Left lung (tissue), 10 donors: ENCODE measurements around the gene POLL. TPM values are rescaled to one million over a fixed set of nuclear protein-coding genes. Genes with fewer than 3 reads are reported as not detected.
A peak's percentile ranks its signal among the peaks of the same experiment; 100 is the strongest.

Source experiments
- ATAC-seq: fragments of 200-7000 bp; cut with Tn5 transposase; one replicate; pipeline ENCODE4 v1.9.1; 2020; ENCODE audit warnings: moderate library complexity
- DNase-seq, 4 donors: peaks; one replicate each; pipeline ENCODE4 v3.0.0-alpha.2; 2013 to 2020
- H3K27ac ChIP-seq, 2 donors: fragments of 200-600 bp; sonication (generic) in 1 of 2; one replicate each; pipeline versions ENCODE4 v1.5.0 to v1.8.0; 2020 to 2021
- H3K27me3 ChIP-seq, 2 donors: fragments of 200-600 bp; sonication (generic) in 1 of 2; one replicate each; pipeline versions ENCODE4 v1.5.0 to v1.8.0; 2020 to 2021
- H3K36me3 ChIP-seq, 2 donors: fragments of 200-600 bp; sonication (generic) in 1 of 2; one replicate each; pipeline versions ENCODE4 v1.5.0 to v1.8.0; 2020 to 2021
- H3K4me1 ChIP-seq, 2 donors: fragments of 200-600 bp; one replicate each; pipeline ENCODE4 v1.8.0; 2021
- H3K4me3 ChIP-seq, 2 donors: fragments of 200-600 bp; sonication (generic) in 1 of 2; one replicate each; pipeline versions ENCODE4 v1.5.0 to v1.8.0; 2020 to 2021; ENCODE audit warnings: mild to moderate bottlenecking in 1 of 2
- H3K9me3 ChIP-seq, 2 donors: fragments of 200-600 bp; sonication (generic) in 1 of 2; one replicate each; pipeline versions ENCODE4 v1.5.0 to v1.8.0; 2020 to 2021
- intact Hi-C, 2 donors: fragments of 100-400 bp; cut with DNase I; formaldehyde crosslinking; loops; one replicate each; pipeline versions ENCODE4 v1.11.2 to v1.14.2; 2022
- microRNA-seq, 2 donors: library from miRNA; unstranded; fragments of <30 nt; microRNA quantifications; one replicate each; pipeline ENCODE4, GENCODE V29; 2019
- polyA plus RNA-seq, 6 donors: library from polyadenylated mRNA; unstranded; fragments of 120-200 nt; gene quantifications; one replicate each; pipeline ENCODE4 v1.2.1, GENCODE V29; 2013; ENCODE audit not compliant: insufficient read length in 6 of 6
- total RNA-seq, 2 donors: library from RNA; stranded (reverse); fragmentation: NEBNext Ultra II Directional; extraction: Animal tissue kit (Norgen Biotek cat#: 25700); gene quantifications; one replicate each; pipeline ENCODE4 v1.2.1, GENCODE V29; 2021
- TF ChIP-seq, protein P1 (sequence below), 2 donors: fragments of 200-600 bp; sonication (generic) in 1 of 2; IDR thresholded peaks; one replicate each; pipeline versions ENCODE4 v1.5.0 to v1.8.0; 2021; ENCODE audit warnings: antibody characterized with exemption in 2 of 2
- donor health status: DM: no; HTN: yes; CAD: no.
- donor health status: DM: no; HTN: no; CAD: no.

Gene POLL
- total and polyA plus RNA-seq, 8 donors = 22.2 to 39.0 (median 34.4) TPM

GRCh38 chr10:101536800-101537199 lies 51.3 kb downstream of the POLL start:
- no peak for DNase-seq
- Histone ChIP-seq H3K27me3 (no peaks in the 10 kb centered on the region), H3K4me3 (no peak overlapping the region), H3K27ac (no peak overlapping the region), H3K9me3 (no peaks in the 10 kb centered on the region), H3K36me3 (peaks cover 0 to 31% of the 10 kb centered on the region in 2 donors), H3K4me1 (no peaks in the 10 kb centered on the region)
- TF ChIP-seq, protein P1, sequence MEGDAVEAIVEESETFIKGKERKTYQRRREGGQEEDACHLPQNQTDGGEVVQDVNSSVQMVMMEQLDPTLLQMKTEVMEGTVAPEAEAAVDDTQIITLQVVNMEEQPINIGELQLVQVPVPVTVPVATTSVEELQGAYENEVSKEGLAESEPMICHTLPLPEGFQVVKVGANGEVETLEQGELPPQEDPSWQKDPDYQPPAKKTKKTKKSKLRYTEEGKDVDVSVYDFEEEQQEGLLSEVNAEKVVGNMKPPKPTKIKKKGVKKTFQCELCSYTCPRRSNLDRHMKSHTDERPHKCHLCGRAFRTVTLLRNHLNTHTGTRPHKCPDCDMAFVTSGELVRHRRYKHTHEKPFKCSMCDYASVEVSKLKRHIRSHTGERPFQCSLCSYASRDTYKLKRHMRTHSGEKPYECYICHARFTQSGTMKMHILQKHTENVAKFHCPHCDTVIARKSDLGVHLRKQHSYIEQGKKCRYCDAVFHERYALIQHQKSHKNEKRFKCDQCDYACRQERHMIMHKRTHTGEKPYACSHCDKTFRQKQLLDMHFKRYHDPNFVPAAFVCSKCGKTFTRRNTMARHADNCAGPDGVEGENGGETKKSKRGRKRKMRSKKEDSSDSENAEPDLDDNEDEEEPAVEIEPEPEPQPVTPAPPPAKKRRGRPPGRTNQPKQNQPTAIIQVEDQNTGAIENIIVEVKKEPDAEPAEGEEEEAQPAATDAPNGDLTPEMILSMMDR (IDR thresholded peaks at IDR 0.05) = peak in 1 of 2 donors; percentile 27
- intact Hi-C loops = no loop called here
- ATAC-seq = peak; percentile 42

DNA sequence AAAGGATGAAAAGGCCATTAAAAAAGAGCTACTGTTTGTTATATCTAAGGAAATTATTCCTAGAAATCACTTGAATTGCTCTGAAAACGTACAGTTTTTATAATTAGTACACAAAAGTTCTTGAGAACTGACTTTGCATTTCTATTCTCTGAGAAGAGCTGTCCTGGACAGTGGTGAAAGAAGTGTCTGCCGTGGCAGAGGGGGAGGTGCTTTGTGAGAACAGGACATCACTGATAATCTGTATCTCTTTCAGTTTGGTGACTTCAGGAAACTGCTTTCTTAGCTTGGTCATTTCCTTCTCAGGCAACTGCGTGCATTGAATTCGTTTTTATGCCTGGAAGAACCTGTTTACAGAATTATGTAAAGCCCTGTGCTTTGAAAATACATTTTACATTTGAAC lies 52.1 kb downstream of the POLL start:
- ATAC-seq (no peak), DNase-seq (no peak)
- TF ChIP-seq, protein P1 (IDR thresholded peaks at IDR 0.05) = no peak
- intact Hi-C loops = no loop called here
- no peaks in the 10 kb centered on the region for H3K4me1 ChIP-seq
- no peak overlapping the region for H3K27ac ChIP-seq
- H3K4me3 ChIP-seq = no peak overlapping the region
- no peaks in the 10 kb centered on the region for H3K27me3 ChIP-seq
- H3K9me3 ChIP-seq = no peaks in the 10 kb centered on the region
- H3K36me3 ChIP-seq = peaks cover 0 to 36% of the 10 kb centered on the region in 2 donors

- ATAC-seq (no peak), DNase-seq (no peak)
- Histone ChIP-seq H3K36me3 (peaks cover 0 to 21% of the 10 kb centered on the region in 2 donors), H3K4me1 (no peaks in the 10 kb centered on the region), H3K9me3 (no peaks in the 10 kb centered on the region), H3K27ac (no peak overlapping the region), H3K27me3 (no peaks in the 10 kb centered on the region), H3K4me3 (no peak overlapping the region)
- intact Hi-C loops = no loop called here
- TF ChIP-seq, protein P1 (IDR thresholded peaks at IDR 0.05) = no peak
These were observed 58.1 kb downstream of the POLL start for GRCh38 chr10:101529725-101530553.

GRCh38 chr10:101529207-101529606 lies 58.9 kb downstream of the POLL start:
- no peaks in the 10 kb centered on the region for H3K4me1 ChIP-seq
- H3K36me3 ChIP-seq = peaks cover 0 to 21% of the 10 kb centered on the region in 2 donors
- no peaks in the 10 kb centered on the region for H3K9me3 ChIP-seq
- no peaks in the 10 kb centered on the region for H3K27me3 ChIP-seq
- DNase-seq (no peak), ATAC-seq (no peak)
- intact Hi-C loops = no loop called here
- no peak overlapping the region for H3K4me3 ChIP-seq
- TF ChIP-seq, protein P1 (IDR thresholded peaks at IDR 0.05) = no peak
- H3K27ac ChIP-seq = no peak overlapping the region

Small RNA genes lying within 50 kb of the gene (microRNA-seq; reads per million reads assigned to microRNA genes)
- gene MIR3158-1 (0 reads per million in 2 donors), gene MIR3158-2 (0 reads per million in 2 donors)

Other genes starting within 250 kb of the POLL start
- gene BTRC, start 234.1 kb downstream of the POLL start, total RNA-seq = 10 to 100 TPM; 16.8 to 19.0 TPM
- 10 to 100 TPM; 24.6 to 28.7 (median 26.0) TPM for gene BTRC, start 234.1 kb downstream of the POLL start, polyA plus RNA-seq
- 10 to 100 TPM; 13.5 TPM for gene DPCD, start 64 bp upstream of the POLL start, total RNA-seq
- gene DPCD, start 64 bp upstream of the POLL start, polyA plus RNA-seq = 10 to 100 TPM; 27.6 to 36.1 (median 33.5) TPM
- 10 to 100 TPM; 53.7 to 57.0 TPM for gene FBXW4, start 106.9 kb upstream of the POLL start, total RNA-seq
- 10 to 100 TPM; 40.0 to 53.2 (median 48.0) TPM for gene FBXW4, start 106.9 kb upstream of the POLL start, polyA plus RNA-seq
- gene FGF8, start 187.9 kb upstream of the POLL start, total RNA-seq = not detected
- under 1 TPM in 1 of 6 donors, not detected in 5; 0.15 TPM for gene FGF8, start 187.9 kb upstream of the POLL start, polyA plus RNA-seq
- 10 to 100 TPM; 30.7 to 31.7 TPM for gene NPM3, start 195.2 kb upstream of the POLL start, total RNA-seq
- gene NPM3, start 195.2 kb upstream of the POLL start, polyA plus RNA-seq = 10 to 100 TPM; 43.1 to 54.9 (median 52.1) TPM
- gene OGA, start 230.2 kb upstream of the POLL start, total RNA-seq = 10 to 100 TPM; 72.6 to 87.0 TPM
- 100 to 1,000 TPM; 224 to 288 (median 245) TPM for gene OGA, start 230.2 kb upstream of the POLL start, polyA plus RNA-seq